HG03097 (cell line): ENCODE data around the gene MIP.
"Not testable (repeated sequence)": the region's sequence is repeated elsewhere in the genome, so short reads cannot be mapped to it uniquely, and the experiment has no call there.

Source experiments
- ATAC-seq: cut with Tn5 transposase; IDR thresholded peaks from one replicate; pipeline ENCODE4 v1.9.1; 2021; ENCODE audit not compliant: unreplicated experiment, low FRiP score

MIP gene

DNA sequence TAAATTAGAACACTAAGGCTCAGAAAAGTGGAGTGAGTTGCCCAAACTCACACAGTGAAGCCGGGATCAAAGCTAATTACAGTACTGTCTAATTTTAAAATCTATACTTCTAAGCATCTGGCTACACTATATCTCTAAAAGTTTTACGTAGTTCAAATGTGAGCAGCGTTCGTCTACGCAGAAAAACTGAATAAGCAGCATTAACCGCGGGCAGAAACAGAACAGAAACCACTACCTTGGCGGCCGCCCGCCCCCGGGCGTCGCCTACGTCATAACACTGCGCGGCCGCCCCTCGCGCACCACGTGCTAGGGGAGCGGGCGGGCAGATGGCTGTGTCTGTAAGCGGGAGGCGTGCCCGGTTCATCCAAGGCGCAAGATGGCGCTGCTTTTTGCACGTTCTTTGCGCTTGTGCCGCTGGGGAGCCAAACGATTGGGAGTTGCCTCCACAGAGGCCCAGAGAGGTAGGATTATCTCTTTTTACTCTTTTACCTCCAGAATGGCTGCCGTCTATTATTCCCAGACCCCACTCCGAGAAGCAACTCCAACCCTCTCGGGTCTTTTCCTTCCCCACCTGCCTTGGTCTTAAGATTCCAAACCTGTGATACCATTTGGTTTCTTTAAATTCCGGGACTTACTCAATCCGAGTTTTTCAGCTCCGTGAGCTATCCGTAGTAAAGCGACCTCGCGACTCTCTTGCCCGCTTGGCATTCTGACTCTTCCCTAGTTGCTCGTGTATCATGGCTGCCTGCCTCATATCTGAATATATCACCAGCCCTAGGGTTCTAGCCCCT lies 14.0 kb upstream of the MIP start, which contains the start of gene SPRYD4:
TSS of gene SPRYD4 (plus strand) at position 363 of the 791 bp plus-strand sequence. CDS start at position 377, 14 bp downstream.
- ATAC-seq, result peak; percentile 84

DNA sequence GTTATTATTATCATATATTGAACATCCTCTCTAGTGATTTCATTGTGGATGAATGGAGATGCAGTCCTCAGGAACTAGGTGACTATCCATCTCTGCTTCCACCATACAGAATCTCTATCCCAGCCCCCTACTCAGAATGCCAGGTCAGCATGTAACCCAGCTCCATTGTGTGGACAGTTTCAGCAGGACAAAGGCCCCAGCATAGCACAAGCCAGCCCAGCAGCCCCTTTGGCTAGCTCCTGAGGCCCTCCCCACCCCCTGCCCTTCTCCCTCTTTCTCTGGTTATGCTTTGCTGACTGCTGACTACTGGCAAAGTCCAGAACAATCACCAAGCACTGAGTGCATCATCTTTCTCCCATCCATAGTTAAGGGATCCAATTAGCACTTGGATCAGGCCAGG lies 8.1 kb upstream of the MIP start:
- no peak for ATAC-seq

DNA sequence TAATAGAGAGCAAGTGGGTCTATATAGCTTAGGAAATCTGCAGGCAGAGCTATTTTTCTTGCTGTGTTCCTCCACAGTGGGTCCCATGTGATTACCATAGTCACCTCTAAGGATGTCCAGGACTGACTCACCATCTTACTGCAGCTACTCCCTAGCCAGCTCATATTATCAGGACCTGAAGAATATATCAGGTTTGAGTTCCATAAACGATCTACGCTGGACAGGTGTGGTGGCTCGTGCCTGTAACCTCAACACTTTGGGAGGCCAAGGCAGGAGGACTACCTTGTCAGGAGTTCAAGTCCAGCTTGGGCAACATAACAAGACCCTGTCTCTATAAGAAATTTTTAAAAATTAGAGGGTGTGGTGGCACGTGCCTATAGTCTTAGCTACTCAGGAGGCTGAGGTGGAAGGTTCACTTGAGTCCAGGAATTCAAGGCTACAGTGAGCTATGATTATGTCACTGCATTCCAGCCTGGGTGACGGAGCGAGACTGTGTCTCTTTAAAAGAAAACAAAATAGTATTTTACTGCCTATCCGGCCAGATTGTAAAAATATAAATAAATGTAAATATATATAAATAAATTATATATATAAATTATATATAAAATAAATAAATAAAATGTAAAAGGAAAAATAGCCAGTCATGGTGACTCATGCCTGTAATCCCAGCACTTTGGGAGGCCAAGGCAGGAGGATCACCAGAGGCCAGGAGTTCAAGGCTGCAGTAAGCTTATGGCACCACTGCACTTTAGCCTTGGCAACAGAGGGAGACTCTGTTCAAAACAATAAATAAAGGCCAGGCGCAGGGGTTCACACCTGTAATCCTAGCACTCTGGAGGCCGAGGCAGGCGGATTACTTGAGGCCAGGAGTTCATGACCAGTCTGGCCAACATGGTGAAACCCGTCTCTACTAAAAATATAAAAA lies 7.0 kb upstream of the MIP start:
- no peak for ATAC-seq

DNA sequence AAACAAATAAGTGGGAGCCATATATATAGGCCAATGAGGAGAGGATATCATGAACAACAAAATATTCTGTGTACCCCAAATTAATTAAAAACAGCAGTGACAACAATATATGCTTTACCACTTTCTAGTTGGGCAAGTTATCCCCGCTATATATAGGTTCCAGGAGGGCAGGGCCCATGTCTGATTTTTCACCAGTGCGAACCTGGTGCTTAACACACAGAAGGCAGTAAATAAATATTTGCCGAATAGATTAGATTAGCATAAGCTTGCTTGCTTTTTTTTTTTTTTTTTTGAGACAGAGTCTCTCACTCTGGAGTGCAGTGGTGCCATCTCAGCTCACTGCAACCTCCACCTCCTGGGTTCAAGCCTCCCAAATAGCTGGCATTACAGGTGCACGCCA lies 3.4 kb upstream of the MIP start:
- no peak for ATAC-seq

DNA sequence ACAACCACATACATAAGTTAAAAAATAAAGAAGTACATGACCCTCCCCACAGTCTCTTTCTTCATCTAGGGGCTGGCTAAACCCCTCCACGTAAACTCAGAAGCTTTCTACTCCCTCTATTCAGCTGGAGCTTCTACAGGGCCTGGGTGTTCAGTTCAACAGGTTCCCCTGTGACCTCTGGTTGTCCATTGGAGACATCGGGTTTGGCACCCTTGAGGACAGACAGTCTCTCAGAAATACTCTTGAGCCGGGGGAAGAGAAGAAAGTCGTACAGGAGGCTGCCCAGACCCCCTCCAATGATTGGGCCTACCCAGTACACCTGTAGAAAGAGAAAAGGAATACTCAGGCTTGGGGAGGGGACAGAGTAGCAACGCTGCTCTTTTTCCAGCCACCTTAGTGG lies 3.3 kb downstream of the MIP start:
- no peak for ATAC-seq

DNA sequence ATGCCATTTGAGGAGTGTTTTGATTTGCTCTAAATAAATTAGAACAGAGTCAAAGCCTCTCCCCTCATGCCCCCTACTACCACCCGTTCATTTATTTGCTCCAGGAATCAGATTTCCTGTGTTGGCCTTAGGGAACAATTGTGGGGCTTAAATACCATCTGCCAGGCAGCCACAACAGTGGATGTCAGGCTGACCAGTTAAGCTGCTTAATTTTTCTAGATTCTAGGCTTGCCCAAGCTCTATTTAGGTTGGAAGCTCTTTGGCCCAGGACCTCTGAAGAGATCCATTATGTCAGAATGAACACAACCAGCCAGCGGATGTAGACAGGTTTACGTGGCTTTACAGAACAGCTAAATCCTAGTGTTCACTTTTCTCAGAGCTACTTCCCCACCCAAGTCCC lies 4.2 kb downstream of the MIP start:
- no peak for ATAC-seq

DNA sequence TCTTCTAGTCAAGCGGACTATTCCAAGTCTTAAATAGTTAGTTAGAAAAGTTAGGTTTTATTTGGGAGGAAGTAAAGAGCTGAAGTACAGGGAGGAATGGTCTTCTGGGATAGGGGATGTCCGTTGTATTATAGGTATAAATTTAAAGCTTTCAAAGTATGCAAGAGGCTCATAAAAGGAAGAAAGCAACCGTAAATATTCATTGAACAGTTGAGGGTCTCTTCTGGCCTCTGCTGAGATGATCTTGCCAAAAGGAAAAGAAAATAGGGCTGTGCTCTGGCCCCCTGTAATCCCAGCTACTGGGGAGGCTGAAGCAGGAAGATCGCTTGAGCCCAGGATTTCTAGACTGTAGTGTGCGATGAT lies 4.9 kb downstream of the MIP start:
- ATAC-seq, result no peak

DNA sequence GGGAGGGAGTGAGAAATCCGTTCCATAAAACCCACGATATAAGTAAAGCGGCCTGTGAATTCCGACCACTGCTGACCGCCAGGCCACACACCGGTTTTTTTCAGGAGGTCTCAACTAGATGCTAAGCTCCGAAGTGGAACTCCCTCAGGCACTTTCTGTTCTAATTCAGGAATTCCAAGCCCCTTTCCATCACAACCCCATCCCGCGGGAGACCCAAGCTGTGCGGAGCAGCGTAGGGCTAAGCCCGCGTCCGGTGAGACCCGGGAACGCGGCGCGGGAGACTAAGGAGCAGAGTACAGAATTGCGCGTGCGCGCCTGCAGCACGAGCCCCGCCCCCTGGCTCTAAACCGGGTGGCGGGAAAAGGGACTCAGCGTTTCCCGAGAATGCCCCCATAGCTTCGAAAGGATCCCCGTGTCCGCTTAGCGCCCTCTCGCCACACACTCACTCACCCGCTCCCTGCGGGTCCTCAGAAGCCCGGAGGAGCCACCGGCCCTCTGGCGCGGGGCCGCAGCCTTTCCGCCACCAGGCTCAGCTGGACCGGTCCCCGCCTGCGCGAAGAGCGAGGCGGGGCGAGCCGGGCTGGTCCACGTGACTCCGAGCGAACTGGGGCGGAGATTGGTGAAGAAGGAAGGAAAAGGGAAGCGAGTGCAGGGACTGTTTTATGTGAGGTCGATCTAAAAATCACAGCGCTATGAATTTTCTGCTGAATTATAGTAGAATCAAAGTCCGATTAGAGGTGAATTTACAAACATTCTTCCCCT lies 5.4 kb downstream of the MIP start, which contains the start of gene TIMELESS:
TSS of gene TIMELESS (minus strand) at position 567 of the 762 bp plus-strand sequence. CDS start 15,256 bp downstream, outside the sequence.
- peak; percentile 93 for ATAC-seq

DNA sequence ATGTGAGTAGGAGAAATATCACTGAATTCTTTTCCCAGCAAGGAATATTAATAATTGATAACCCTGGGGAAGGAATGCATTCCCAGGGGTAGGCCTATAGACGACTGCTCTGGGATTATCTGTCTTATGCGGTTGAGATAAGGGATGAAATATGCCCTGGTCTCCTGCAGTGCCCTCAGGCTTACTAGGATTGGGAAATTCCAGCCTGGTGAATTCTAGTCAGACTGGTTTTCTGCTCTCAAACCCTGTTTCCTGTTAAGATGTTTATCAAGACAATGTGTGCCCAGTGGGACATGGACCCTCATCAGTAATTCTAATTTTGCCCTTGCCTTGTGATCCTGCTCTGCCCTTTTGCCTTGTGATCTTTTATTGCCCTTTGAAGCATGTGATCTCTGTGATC lies 11.2 kb downstream of the MIP start:
- not testable (repeated sequence) for ATAC-seq

DNA sequence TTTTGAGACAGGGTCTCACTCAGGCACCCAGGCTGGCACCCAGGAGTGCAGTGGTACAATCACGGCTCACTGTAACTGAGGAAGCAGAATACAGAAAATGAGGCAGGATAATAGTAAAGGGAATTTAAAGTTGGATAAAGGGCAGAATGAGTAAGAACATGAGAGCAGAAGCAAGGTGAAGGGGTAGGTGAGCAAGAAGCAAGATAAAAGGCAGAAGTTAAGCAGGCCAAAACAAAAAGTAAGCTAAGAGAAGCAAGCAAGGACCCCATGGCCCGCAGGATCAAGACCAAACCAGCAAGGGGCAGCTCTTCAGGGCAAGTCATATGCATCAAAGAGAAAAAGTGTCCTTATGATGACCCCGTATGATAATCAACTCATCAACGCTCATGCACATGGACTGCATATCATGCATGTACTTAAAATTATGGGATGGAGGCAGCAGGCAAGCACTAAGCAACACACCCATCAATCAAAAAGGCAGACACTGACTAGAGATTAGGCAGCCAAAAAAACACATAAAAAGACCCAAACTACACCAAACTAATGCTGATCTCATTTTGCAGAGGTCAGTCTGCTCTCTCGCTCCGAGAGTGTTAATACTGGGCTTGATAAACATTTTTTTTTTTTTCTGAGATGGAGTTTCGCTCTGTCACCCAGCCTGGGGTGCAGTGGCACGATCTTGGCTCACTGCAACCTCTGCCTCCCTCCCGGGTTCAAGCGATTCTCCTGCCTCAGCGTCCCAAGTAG lies 16.9 kb downstream of the MIP start:
- ATAC-seq, result no peak

DNA sequence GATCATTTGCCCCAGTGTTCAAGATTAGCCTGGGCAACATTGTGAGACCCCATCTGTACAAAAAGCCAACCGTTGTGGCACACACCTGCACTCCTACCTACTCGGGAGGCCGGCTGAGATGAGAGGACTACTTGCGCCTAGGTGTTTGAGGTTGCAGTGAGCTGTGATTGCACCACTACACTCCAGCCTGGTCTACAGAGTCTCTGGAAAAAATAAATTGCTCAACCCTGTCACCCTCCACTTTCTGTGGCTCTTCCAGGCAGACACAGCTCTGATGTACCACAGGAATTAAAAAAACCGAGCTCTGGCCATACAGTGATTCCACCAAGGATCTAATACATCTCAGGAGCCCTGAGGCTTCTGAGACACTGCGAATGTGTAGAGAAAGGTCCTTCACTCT lies 19.6 kb downstream of the MIP start:
- no peak for ATAC-seq

DNA sequence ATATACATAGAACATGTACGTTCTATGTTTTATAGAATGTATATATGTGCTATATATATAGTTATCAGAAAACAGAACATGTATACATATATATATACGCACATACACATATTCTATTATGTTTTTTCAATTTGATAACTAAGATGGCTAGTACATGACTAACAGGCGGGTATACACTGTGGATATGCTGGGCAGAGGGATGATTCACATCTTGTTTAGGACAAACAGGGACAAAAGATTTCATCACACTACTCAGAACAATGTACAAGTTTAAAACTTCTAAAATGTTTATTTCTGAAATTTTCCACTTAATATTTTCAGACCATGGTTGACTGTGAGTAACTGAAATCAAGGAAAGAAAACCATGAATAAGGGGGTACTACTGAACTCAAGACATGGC lies 22.6 kb downstream of the MIP start:
- no peak for ATAC-seq

DNA sequence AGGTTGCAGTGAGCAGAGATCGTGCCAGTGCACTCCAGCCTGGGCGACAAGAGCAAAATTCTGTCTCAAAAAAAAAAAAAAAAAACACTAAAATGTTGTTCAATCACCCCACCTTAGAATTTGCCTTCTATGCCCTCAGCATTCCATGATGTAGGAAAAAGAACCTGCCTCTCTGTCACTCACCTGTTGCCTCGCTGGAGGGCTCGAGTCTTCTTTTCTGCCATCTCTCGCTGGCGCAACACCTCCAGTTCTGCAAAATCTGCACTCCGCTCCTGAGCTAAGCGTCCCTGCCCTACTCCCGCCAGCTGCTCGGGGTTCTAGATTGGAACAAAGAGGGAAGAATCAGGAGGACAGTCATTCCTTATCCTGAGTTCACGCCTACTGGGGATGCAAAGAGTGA lies 23.2 kb downstream of the MIP start:
- no peak for ATAC-seq

DNA sequence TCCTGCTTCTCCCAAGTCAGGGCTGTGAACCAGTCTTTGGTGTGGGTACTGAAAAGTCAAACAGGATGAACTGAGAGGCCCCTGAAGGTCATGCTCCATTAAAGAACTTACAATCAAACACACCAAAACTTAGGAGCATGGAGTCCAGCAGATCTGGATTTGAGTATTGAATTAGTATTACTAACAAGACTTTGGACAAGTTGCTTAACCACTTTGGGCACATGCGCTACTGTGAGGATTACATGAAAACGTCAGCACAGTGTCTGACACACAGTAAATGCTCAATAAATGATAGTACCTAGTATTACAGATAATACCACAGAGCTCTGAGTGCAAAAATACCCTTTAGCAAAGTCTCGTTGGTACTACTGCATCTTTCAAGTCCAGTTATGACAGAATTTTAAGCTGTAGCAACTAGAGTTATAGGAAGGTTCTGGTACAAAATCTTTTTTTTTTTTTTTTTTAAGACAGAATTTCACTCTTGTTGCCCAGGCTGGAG lies 28.5 kb downstream of the MIP start:
- ATAC-seq, result no peak

DNA sequence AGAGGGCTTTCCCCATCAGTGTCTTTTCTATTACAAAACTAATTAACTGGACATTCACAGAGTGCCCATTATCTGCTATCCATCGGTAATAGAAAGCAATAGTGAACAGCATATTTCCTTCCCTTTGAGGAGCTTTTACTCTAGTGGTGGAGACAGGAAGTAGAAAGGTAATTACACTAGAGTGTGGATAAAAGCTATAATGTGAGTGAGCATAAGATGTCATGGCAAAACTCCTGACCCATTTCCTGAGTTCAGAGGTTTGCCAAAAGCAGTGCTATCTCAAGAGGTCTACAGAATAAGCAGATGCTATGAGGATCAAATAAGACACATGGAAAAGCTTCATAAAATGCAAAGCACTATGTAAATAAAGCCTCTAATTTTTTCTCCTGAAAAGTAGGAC lies 29.3 kb downstream of the MIP start:
- no peak for ATAC-seq

DNA sequence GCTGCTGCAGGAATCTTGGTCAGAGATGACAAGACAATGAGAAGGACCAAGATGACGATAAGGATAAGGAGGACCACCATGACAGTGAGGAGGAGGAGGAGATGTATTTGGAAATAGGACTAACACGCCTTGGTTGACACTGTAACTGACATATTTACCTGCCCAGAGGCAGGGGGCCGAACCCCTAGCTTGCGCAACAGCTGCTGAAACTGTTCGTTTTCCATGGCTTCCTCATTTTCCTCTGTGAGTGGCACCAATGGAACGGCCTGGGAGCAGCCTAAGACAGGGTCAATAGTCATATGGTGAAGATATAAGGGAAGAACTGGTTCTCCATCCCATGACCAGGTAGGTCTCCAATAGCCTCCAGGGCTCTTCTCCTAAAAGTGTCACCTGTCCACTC lies 34.0 kb downstream of the MIP start:
- ATAC-seq, result no peak

DNA sequence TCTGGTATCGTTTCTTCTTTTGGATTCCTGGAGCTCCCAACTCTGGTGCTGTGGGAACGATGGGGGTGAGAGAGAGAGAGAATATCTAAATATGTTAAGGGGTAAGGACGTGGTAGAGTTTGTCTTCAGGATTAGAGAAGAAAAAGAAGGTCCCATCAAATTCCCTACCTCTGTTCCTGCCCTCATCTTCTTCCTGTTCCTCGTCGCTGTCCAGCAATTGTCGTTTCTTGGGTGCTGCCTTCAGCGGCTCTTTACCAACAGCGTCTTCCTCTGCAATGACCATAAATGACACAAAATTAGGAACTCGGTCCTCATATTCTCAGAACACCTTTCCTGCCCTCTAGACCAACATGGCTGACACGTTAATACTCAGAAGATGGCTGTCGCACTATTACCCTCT lies 36.7 kb downstream of the MIP start:
- no peak for ATAC-seq

DNA sequence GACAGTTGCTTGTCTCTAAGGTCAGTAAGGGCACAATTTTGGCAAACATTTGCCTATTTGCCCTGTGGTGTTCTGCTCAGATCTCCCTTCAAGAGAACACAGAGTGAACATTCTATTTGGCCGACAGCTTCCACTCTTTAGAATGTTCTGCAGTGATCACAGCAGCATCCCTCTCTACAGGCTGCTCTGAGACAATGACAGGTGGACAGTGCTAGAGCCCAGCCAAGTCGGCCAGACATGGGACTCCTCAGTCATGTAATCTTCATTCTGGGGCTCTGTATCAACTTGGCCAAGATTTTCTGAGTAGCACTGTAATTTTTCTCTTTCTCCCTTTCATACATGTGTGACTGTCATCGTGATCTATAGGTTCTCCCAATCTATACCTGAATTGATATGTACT lies 40.1 kb downstream of the MIP start:
- ATAC-seq, result no peak

DNA sequence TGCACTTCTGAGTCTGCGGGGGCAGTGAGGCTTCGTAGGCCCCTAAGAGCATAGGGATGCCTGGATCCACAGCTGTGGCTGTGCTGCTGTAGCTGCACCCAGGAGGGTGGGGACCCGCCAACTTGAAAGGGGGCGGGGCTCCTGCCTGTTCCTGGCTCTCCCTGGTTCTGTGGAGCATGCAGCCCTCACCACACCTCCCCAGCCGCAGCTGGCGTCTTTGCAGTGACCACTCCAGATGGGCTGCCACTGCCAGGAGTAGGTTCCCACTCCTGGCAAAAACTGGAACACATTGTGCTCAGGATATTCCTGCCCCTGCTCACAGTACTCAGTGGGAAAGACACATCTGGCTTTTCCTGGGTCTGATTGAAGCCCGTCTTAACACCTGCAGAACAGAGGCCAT lies 41.1 kb downstream of the MIP start:
- no peak for ATAC-seq
